Fibroblast of skin of left quadriceps (primary cell): ENCODE data around the gene TPRN.
A peak's percentile ranks its signal among the peaks of the same experiment; 100 is the strongest.
"Not testable (repeated sequence)": the region's sequence is repeated elsewhere in the genome, so short reads cannot be mapped to it uniquely, and the experiment has no call there.

Experiments
- DNase-seq, 2 experiments: peaks; one replicate each; pipeline ENCODE4 v3.0.0-alpha.2; 2013; ENCODE audit warnings: low read depth in 2 of 2

Gene TPRN, protein sequence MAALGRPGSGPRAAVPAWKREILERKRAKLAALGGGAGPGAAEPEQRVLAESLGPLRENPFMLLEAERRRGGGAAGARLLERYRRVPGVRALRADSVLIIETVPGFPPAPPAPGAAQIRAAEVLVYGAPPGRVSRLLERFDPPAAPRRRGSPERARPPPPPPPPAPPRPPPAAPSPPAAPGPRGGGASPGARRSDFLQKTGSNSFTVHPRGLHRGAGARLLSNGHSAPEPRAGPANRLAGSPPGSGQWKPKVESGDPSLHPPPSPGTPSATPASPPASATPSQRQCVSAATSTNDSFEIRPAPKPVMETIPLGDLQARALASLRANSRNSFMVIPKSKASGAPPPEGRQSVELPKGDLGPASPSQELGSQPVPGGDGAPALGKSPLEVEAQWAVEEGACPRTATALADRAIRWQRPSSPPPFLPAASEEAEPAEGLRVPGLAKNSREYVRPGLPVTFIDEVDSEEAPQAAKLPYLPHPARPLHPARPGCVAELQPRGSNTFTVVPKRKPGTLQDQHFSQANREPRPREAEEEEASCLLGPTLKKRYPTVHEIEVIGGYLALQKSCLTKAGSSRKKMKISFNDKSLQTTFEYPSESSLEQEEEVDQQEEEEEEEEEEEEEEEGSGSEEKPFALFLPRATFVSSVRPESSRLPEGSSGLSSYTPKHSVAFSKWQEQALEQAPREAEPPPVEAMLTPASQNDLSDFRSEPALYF

DNA sequence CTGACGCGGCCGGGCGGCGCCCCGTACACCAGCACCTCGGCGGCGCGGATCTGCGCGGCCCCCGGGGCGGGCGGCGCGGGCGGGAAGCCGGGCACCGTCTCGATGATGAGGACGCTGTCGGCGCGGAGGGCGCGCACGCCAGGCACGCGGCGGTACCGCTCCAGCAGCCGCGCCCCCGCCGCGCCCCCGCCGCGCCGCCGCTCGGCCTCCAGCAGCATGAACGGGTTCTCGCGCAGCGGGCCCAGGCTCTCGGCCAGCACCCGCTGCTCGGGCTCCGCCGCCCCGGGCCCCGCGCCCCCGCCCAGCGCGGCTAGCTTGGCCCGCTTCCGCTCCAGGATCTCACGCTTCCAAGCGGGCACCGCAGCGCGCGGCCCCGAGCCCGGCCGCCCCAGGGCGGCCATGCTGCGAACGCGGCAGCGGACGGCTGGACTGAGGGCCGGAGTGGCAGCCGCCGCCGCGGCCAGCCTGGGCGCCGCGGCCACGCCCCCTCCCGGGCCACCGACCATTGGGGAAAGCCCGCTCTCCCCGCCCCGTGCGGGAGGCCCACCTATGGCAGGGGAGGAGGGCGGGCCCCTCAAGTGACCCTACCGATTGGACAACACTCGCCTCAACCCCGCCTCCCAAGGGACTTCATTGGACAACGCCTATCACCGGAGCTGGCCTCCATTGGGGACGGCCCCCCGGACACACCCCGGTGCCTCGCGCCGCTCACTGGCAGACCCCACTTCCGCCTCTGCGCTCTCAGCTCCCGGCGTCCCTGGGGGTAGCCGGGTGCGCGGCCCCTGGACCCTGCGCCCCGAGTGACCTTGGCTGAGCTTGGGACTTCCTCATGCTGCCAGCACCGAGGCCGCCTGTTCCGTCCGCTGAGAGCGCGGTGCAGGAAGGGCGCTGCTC is at the start of gene TPRN:
TSS of gene TPRN (minus strand) at position 431 of the 894 bp plus-strand sequence. CDS start at position 401, 30 bp downstream.
- peak; percentile 99 for DNase-seq

DNA sequence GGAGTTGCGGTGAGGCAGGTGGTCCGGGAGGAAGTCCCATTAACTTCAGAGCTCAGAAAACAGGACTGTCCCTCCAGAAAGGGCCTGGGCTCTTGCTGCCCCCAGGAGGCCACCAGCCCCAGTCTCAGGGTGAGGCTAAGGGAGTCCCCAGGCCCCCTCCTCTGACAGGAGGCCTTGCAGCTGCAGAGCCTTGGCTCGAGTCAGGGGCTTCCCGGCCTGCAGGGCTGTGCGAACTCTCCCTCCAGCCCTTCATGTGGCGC is 47.3 kb upstream of the TPRN start:
- no peak for DNase-seq

DNA sequence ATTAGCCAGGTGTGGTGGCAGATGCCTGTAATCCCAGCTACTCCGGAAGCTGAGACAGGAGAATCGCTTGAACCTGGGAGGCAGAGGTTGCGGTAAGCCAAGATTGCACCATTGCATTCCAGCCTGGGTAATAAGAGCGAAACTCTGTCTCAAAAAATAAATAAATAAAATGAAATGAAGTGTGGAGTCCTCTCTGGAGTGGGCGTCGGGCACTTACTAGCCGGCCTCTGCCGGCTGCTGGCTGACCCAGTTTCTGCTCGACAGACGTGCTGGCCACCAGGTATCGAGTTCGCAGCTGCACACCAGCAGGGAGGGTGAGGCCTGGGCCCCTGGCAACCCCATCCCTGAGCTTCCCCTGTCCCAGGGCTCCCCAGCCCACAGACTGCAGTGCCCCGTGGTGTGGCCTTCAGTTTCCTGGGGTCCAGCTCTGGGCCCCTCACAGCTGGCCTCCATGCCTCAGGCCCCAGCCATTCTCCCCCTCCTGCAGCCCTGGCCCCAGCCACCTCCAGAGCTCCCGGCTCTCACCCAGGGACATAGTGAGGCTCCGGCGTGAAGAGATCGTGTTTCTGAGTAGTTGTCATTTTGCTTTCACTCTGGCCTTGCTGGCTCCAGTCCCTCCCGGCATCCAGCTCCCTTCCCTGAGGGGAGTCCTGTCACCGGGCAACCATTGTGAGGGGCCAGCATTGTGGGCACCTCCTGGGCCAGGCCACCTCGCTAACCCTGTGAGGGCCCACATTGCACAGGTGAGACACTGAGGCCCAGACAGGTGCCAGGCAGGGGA is 46.8 kb upstream of the TPRN start:
- no peak for DNase-seq

DNA sequence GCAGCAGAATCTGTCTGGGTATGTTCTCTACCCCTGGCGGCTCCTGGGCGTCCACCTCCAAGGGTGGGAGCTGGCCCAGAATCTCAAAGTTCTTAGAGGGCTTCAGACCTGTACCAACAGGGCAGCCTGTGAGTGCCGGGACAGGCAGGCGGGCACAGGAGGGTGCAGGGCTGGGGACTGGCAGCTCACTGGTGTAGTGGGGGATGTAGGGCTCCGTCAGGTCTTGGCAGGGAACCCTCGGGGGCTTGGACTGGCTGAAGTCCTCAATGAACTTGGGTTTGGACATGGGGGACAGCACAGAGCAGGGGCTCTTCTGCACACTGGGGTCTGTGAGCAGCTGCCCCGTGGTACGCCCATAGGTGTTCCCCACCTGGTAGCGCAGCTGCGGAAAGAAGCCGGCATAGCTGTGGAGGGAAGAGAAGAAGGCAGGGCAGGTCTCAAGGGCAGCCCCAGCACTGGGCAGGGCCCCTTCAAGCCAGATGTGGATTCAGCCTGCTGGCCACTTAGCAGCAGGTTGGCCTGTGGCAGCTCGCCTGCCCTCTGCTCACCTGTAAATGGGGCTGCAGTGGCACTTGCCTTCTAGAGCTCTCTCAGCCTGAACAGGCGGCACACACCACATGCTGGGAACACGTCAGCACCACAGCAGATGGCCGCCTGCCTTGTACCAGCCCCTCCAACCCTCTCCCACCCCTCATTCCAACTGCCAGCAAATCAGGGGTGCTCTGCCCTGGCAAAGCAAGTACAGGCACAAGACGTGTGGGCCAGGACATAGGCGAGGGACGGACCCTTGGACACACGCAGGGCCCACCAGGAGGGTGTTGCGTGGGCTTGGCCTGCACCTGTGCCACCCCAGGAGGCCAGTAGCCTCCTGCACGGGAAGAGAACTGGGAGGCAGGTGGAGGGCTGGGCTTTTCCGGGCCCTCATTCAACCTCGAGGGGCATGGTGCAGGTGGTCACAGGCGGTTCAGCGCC is 45.2 kb upstream of the TPRN start:
- no peak for DNase-seq

DNA sequence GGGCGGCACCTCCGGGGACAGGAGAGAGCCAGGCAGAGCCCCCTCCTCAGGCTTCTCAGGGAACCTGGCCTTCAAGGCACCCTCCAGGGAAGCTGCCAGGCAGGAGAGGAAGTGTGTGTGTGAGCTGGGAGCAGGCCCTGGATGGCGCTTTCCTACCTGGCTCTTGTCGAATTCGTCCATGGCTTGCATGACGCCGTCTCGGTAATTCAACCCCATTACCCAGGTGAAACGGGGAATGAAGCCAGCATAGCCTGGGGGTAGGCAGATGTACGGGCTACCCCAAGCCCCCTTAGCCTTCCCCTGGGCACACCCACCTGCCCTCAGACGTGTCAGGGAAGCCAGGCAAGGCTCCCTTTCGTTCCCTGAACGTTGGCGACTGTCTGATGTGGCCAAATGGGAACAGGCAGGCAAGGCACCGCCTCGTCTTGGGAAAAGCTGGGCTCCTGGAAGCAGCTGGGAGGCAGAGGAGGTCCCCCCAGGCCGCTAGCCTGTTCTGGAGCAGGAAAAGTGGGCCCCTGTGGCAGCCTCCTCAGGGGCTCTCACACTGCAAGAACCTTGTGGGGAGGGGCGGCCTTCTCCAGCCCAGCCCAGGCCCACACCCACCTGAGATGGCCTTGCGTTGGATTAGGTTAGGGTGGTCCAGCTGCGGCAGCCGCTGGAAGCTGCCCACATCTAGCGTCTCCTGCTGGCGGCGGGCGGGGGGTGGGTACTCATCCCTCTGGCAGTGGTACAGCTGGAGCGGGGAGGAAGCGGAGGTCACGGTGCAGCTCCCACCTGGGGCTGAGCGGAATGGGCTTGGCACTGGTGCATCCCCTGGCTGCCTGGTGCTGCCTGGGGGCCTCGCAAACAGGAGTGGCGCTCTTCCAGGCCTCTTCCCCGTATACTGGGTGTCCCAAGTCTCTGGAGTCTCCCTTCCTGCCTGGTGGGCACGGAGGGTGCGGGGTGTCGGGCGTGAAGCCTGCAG is 44.2 kb upstream of the TPRN start:
- no peak for DNase-seq

DNA sequence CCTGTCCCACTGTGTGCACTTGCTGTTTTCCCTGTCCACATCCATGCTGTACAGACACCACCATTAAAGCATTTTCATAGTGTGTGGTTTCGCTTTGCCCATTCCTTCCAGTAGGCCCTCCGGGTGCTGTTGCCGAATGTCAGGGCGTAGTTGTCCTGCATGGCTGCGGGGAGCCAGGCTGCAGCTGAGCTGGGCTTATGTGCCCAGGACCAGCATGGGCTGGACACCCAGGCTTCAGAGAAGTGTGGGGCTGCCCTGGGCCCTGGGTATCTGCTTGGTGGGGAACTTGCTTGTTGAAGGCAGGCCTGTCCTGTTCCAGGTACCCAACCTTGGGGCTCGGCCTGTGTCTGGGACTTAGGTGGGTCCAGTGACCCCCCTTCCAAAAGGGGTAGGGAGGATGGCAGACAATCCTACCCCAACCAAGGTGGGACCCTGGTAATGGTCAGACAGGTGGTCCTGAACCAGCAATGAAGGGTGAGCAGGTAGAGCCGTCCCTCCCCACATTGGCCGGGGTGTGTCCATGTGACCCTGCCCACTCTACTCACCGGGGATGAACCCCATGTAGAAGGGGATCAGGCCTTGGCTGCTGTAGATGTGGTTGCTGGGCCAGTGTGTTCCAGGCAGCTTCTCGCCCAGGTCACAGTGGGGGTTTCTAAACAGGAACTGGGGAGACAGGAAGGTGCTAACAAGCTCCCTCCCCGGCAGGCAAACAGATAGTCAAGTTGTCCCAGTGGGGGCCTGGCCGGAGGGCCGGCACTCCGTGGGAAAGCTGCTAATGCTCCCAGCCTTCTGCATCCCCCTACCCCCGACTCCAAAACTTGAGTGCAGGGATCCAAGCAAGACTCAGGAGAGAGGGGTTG is 43.3 kb upstream of the TPRN start:
- DNase-seq = no peak

DNA sequence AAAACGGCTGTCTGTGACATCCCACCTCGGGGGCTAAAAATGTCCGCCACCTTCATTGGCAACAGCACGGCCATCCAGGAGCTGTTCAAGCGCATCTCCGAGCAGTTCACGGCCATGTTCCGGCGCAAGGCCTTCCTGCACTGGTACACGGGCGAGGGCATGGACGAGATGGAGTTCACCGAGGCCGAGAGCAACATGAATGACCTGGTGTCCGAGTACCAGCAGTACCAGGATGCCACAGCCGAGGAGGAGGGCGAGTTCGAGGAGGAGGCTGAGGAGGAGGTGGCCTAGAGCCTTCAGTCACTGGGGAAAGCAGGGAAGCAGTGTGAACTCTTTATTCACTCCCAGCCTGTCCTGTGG is 42.7 kb upstream of the TPRN start:
- DNase-seq = not testable (repeated sequence)

DNA sequence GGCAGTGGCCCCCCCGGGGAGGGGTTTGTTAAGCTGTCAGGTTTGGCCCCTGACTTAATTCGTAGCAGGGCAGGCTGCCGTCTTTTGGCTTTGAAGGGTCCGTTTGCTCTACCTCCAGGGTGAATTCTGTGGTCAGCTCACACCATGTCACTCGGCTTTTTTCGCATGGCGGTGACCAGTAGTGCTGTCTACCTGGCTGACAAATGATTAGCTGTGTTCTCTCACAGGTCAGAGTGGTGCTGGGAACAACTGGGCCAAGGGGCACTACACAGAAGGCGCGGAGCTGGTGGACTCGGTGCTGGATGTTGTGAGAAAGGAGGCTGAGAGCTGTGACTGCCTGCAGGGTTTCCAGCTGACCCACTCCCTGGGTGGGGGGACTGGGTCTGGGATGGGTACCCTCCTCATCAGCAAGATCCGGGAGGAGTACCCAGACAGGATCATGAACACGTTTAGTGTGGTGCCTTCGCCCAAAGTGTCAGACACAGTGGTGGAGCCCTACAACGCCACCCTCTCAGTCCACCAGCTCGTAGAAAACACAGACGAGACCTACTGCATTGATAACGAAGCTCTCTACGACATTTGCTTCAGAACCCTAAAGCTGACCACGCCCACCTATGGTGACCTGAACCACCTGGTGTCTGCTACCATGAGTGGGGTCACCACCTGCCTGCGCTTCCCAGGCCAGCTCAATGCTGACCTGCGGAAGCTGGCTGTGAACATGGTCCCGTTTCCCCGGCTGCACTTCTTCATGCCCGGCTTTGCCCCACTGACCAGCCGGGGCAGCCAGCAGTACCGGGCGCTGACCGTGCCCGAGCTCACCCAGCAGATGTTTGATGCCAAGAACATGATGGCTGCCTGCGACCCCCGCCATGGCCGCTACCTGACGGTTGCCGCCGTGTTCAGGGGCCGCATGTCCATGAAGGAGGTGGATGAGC is 42.0 kb upstream of the TPRN start:
- DNase-seq = no peak

DNA sequence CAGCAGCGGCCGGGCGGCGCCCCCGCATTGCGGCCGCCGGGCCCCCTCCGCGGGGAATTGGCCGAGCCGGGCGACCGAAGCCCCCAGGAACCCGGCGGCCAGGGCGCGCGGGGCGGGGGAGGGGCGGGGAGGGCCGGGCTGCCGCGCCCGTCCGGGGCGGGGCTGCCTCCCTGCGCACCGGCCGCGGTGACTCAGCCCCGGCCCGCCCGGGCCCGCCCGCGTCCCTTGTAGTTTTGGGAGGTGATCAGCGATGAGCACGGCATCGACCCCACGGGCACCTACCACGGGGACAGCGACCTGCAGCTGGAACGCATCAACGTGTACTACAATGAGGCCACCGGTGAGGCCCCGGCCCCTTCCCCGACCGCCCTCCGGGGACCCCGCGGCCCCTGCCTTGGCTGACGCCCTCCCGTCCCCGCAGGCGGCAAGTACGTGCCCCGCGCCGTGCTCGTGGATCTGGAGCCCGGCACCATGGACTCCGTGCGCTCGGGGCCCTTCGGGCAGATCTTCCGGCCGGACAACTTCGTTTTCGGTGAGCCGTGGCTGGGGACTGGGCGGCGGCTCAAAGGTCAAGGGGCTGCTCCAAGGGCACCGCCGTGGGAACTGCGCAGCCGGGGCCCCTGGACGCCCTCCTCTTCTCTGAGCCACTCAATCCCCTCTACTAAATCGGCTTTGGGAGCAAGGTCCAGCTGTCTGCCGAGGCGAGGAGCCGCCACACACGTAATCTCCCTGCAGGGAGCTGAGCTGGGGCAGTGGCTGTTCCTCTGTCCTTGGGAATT is 41.1 kb upstream of the TPRN start:
- DNase-seq = peak in 1 of 2 experiments; percentile 8

DNA sequence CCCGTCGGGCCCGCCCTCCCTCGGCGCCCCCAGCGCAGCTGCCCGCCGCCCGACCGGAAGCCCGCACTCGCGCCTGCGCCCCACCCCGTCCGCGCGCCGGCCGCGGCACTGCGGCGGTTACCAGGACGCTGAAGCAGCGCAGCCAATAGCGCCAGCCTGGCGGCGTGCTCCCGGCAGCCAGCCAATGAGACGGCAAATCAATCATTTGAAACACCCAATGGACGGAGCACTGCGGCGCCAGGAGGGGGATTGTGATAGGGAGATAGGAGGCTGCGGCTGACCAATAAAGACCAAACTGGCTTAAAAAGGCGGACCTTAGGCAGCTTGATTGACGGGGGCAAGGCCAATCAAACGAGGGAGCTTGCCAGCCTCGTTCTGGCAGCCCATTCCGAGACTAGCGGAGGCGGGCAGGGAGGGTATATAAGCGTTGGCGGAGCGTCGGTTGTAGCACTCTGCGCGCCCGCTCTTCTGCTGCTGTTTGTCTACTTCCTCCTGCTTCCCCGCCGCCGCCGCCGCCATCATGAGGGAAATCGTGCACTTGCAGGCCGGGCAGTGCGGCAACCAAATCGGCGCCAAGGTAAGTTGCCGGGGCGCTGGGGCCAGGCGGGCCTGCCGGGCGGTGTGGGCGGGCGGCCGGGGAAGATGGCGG is 40.4 kb upstream of the TPRN start, which contains the start of gene TUBB4B:
TSS of gene TUBB4B (plus strand) at position 447 of the 649 bp plus-strand sequence. CDS start at position 521, 74 bp downstream.
- peak; percentile 100 for DNase-seq

DNA sequence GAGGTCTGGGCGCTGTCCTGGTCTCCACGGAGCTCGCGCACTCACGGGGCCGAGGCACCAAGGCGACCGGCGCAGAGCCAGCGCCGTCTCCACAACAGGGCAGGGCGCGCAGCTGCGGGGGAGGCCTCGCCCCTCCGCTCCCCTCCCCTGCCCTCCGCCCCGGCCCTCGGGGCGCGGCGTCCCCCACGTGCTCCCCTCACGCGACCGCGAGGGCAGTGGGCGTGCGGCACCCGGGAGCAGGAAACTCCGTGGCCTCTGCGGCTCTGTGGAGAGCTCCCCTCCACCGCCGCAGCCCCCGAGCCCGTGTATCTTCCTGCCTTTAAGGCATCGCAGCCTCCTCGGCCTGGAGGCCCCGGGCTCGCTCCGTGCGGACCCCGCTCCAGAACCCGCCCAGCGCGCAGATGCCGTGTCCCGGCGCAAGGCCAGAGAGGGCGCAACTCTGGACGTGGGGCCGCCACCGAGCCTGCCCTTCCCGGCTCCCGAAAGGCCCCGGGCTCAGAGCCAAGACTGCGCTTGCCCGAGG is 39.8 kb upstream of the TPRN start:
- peak in 1 of 2 experiments; percentile 21 for DNase-seq

DNA sequence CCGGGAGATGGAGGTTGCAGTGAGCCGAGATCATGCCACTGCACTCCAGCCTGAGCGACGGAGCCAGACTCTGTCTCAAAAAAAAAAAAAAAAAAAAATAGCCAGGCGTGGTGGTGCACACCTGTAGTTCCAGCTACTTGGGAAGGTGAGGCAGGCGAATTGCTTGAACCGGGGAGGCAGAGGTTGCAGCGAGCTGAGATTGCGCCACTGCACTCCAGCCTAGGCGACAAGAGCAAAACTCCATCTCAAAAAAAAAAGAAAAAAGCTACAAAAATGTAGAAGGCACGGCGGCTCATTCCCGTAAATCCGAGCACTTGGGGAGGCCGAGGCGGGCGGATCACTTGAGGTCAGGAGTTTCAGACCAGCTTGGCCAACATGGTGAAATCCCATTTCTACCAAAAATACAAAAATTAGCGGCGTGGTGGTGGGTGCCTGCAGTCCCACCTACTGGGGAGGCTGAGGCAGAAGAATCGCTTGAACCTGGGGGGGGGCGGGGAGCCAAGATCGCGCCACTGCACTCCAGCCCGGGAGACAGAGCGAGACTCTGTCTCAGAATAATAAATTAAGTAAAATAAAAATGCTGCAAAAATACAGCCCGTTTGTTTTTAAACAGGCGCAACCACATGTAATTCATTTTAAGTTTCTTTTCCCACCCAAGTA is 39.1 kb upstream of the TPRN start:
- not testable (repeated sequence) for DNase-seq

DNA sequence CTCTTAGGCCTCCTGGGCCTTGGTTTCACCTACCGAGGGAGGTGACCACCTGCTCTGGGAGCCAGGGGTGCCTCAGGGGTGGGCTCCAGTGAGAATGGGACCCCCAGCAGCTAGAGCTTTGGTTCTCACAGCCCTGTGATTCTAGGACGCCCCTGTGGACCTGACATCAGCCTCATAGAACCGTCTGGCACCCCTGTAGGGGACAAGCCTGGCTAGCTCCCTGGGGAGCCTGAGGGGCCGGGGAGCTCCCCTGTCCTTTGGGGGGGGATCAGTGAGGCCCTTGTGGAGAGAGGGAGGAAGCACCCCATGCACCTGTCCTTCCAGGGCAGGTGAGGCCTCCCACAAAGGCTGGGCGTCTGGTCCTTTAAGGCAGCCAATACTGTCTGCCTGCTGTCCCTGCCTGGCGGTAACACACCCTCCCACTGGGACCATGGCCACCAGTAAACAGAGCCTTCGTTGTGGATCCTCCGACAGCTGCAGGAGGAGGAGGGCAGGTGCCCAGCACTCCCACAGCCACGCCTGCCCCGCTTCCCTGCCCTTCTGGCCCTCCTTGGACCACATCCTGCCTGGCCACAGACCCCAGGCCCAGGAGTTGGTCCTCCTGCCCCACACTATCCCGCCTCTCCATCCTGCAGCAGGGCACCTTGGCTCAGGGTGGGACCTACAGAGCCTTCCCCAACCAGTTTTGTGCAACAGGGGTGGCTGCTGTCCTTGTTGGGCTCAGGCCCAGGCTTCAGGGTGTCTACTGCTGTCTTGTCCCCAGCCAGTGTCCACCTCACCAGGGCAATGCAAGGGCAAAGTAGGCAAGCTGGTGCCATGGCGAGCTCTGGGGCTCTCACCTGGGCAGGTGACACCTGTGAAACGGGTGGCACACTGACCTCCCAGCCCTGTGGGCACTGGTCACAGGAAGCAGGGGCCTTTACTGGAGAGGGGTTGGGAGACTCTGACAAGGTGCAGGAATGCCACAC is 37.5 kb upstream of the TPRN start:
- no peak for DNase-seq

DNA sequence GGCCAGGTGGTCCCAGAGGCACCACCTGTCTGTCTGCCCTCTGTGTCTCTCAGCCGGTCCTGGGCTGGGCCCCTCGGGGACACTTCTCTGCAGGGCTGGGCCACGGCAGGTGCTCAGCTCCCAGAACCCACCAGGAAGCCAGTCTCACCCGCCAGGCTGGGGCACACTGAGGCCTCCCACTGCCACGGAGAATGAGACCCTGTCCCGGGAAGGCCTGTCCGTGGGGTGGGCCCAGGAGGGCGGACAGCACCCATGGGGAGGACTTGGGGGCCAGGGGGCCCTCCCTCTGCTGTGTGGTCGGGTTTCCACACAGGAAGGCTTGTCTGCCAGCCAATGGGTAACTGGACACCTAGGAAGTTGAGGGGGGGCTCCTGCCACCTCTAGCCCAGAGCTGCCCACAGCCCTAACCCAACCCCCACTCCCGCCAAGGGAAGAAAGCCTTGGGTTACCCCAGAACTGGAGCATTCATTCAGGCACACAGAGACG is 36.4 kb upstream of the TPRN start:
- no peak for DNase-seq
